HepG2 (cell line): ENCODE data around the gene TREML4. TPM values are rescaled to one million over a fixed set of nuclear protein-coding genes. Genes with fewer than 3 reads are reported as not detected.

Experiments
- ATAC-seq: fragments of 200-7000 bp; cut with Tn5 transposase; 3 replicates; pipeline ENCODE4 v1.9.1; 2020; ENCODE audit warnings: mild to moderate bottlenecking, moderate library complexity
- BruUV-seq: library from RNA; stranded (reverse); fragments of 400-500 nt; replicated peaks from 2 replicates; lab custom pipeline; 2021; lab: Mats Ljungman, UMichigan
- CTCF ChIA-PET: fragments of 300-600 bp; formaldehyde crosslinking; extraction: SDS; loops from one replicate; lab custom pipeline; 2021; ENCODE audit warnings: low total read pairs, inconsistent platforms, low intra/inter-chr PET ratio; lab: Yijun Ruan, JAX
- POLR2A ChIA-PET: fragments of 350-600 bp; sonication (Branson Sonifier 250); formaldehyde crosslinking; loops from one replicate; lab custom pipeline; 2020; ENCODE audit warnings: antibody characterized with exemption, inconsistent platforms; lab: Yijun Ruan, JAX
- DNase-seq: peaks from one replicate; pipeline ENCODE4 v3.0.0-alpha.2; 2015; ENCODE audit warnings: low spot score
- FAIRE-seq: peaks from 3 replicates; lab custom pipeline; 2011; peaks lifted over from hg19 to GRCh38; lab: Jason Lieb, UNC
- H2AFZ ChIP-seq: one replicate; pipeline ENCODE4 v1.6.1; 2011; ENCODE audit warnings: low read length, inconsistent platforms
- H3K27ac ChIP-seq: fragments of 300-600 bp; 3 replicates; pipeline ENCODE4 v1.8.0; 2011; ENCODE audit warnings: mixed run types, mild to moderate bottlenecking, mixed read lengths, low read length, inconsistent platforms; ENCODE audit not compliant: insufficient read depth; ENCODE audit errors: extremely low read length
- H3K27me3 ChIP-seq, 2 experiments: fragments of 200-600 bp in 1 of 2; 2 replicates in 1 of 2; 3 replicates in 1 of 2; pipeline versions ENCODE4 v1.6.0 to v1.8.0; 2011; ENCODE audit warnings: low read length in 2 of 2, mild to moderate bottlenecking in 2 of 2, moderate library complexity in 2 of 2, inconsistent platforms in 1 of 2; ENCODE audit not compliant: insufficient read depth in 2 of 2, control insufficient read depth in 1 of 2
- H3K36me3 ChIP-seq, 2 experiments: fragments of 200-600 bp in 1 of 2; replicated peaks in 1 of 2; 2 replicates in 1 of 2; 3 replicates in 1 of 2; pipeline versions ENCODE4 v1.5.1 to v1.8.0; 2011; ENCODE audit warnings: low read length in 2 of 2, inconsistent platforms in 1 of 2; ENCODE audit not compliant: insufficient read depth in 2 of 2, control insufficient read depth in 1 of 2
- H3K4me1 ChIP-seq: 2 replicates; pipeline ENCODE4 v1.5.1; 2012; ENCODE audit warnings: low read length, inconsistent platforms; ENCODE audit not compliant: insufficient read depth
- H3K4me2 ChIP-seq: 2 replicates; pipeline ENCODE4 v1.6.0; 2011; ENCODE audit warnings: low read depth, low read length, inconsistent platforms
- H3K4me3 ChIP-seq, 3 experiments: fragments of 200-600 bp in 1 of 3; sonication (generic), shearing (Covaris generic) in 1 of 3; replicated peaks in 1 of 3; 2 replicates each; pipeline ENCODE4 v1.5.1; 2011 to 2016; ENCODE audit warnings: low read length in 3 of 3, inconsistent platforms in 2 of 3, low read depth in 2 of 3, mild to moderate bottlenecking in 2 of 3, control low read depth in 1 of 3, mixed read lengths in 1 of 3; ENCODE audit not compliant: insufficient read depth in 1 of 3
- H3K79me2 ChIP-seq: one replicate; pipeline ENCODE4 v1.6.1; 2011; ENCODE audit warnings: low read length, inconsistent platforms; ENCODE audit not compliant: insufficient read depth
- H3K9ac ChIP-seq: 2 replicates; pipeline ENCODE4 v1.6.0; 2011; ENCODE audit warnings: mild to moderate bottlenecking, low read depth, low read length, inconsistent platforms; ENCODE audit not compliant: insufficient read depth
- H3K9me3 ChIP-seq: 2 replicates; pipeline ENCODE4 v1.5.1; 2012; ENCODE audit warnings: mild to moderate bottlenecking, low read length
- H4K20me1 ChIP-seq: 2 replicates; pipeline ENCODE4 v1.6.0; 2011; ENCODE audit warnings: inconsistent platforms, mild to moderate bottlenecking, low read length, moderate library complexity; ENCODE audit not compliant: insufficient read depth
- CEBPZ ChIP-seq: IDR thresholded peaks from 2 replicates; pipeline ENCODE4 v1.6.1; 2012; ENCODE audit warnings: low read length, improper control_type of control experiment
- CENPBD1 ChIP-seq: sonication (generic); formaldehyde crosslinking; IDR thresholded peaks from 2 replicates; pipeline ENCODE4 v1.8.0; 2022; ENCODE audit warnings: missing genetic modification reagents, low read depth, mild to moderate bottlenecking, borderline replicate concordance
- DPF2 ChIP-seq: sonication (generic); formaldehyde crosslinking; IDR thresholded peaks from 2 replicates; pipeline ENCODE4 v1.4.0; 2020; ENCODE audit warnings: mild to moderate bottlenecking, low read depth, missing genetic modification reagents, borderline replicate concordance
- KDM5B ChIP-seq: sonication (generic); formaldehyde crosslinking; IDR thresholded peaks from 2 replicates; pipeline ENCODE4 v1.4.0; 2020; ENCODE audit warnings: missing genetic modification reagents, mild to moderate bottlenecking, borderline replicate concordance
- MXD4 ChIP-seq: IDR thresholded peaks from 2 replicates; pipeline ENCODE4 v1.6.1; 2016; ENCODE audit warnings: mild to moderate bottlenecking, missing biosample characterization, missing genetic modification reagents
- NR2F2 ChIP-seq: IDR thresholded peaks from 2 replicates; pipeline ENCODE4 v1.6.1; 2012; ENCODE audit warnings: low read depth, inconsistent platforms, borderline replicate concordance
- PREB ChIP-seq: sonication (generic); formaldehyde crosslinking; IDR thresholded peaks from 2 replicates; pipeline ENCODE4 v1.4.0; 2020; ENCODE audit warnings: missing genetic modification reagents
- REST ChIP-seq, 2 experiments: IDR thresholded peaks; 2 replicates each; pipeline ENCODE4 v1.6.1; 2011 to 2012; ENCODE audit warnings: low read length in 2 of 2, borderline replicate concordance in 1 of 2, low read depth in 1 of 2, mild to moderate bottlenecking in 1 of 2, moderate library complexity in 1 of 2
- YEATS4 ChIP-seq: sonication (generic); formaldehyde crosslinking; IDR thresholded peaks from 2 replicates; pipeline ENCODE4 v1.4.0; 2020; ENCODE audit warnings: missing genetic modification reagents, borderline replicate concordance
- ZNF280D ChIP-seq: sonication (generic); formaldehyde crosslinking; IDR thresholded peaks from 2 replicates; pipeline ENCODE4 v1.5.1; 2020; ENCODE audit warnings: mild to moderate bottlenecking, missing genetic modification reagents
- ZNF614 ChIP-seq: IDR thresholded peaks from 2 replicates; pipeline ENCODE4 v1.6.1; 2018; ENCODE audit warnings: missing biosample characterization, missing genetic modification reagents, inconsistent platforms, borderline replicate concordance
- ZNF720 ChIP-seq: sonication (generic); formaldehyde crosslinking; IDR thresholded peaks from 2 replicates; pipeline ENCODE4 v1.4.0; 2020; ENCODE audit warnings: missing genetic modification reagents
- ZNF788 ChIP-seq: sonication (generic); formaldehyde crosslinking; IDR thresholded peaks from 2 replicates; pipeline ENCODE4 v1.5.0; 2020; ENCODE audit warnings: mild to moderate bottlenecking, missing genetic modification reagents, borderline replicate concordance
- WGBS: methylation state at CpG from one replicate; pipeline ENCODE4 v1.1.6; 2017; ENCODE audit warnings: low lambda C conversion rate; 5-methylcytosine and 5-hydroxymethylcytosine counted together
- in situ Hi-C: cut with HindIII; loops from 2 replicates; pipeline ENCODE4 v1.10.0; 2017; ENCODE audit warnings: low pct_unique_long_range_greater_than_20kb; ENCODE audit not compliant: extremely low pct_ligation_motif_present
- intact Hi-C: fragments of 100-400 bp; cut with micrococcal nuclease; formaldehyde crosslinking; loops from one replicate; pipeline ENCODE4 v1.10.0; 2022; ENCODE audit not compliant: unreplicated experiment
- polyA plus RNA-seq, 8 experiments: library from polyadenylated mRNA; depleted of rRNA in 3 of 8; stranded (reverse) in 7 of 8; unstranded in 1 of 8; fragments of >200 nt; fragmentation: Illumina TruSeq in 4 of 8; extraction: Trizol in 4 of 8; gene quantifications; 2 replicates each; pipeline versions ENCODE4 v1.2.1 to v1.2.3, GENCODE V29; 2011 to 2016; ENCODE audit warnings: low read depth in 4 of 8, missing spikeins in 1 of 8, mixed read lengths in 1 of 8; ENCODE audit not compliant: insufficient read depth in 1 of 8
- total RNA-seq, 5 experiments: library from RNA; depleted of rRNA; stranded (reverse); fragments of >200 nt; fragmentation: Illumina TruSeq; extraction: Trizol; gene quantifications; 2 replicates each; pipeline ENCODE4 v1.2.3, GENCODE V29; 2016; ENCODE audit warnings: low read depth in 1 of 5

TREML4 gene
- total and polyA plus RNA-seq, 2 of the 13 experiments (the other 11 are each of a cell fraction or from before 2014, with no cell fraction given), result not detected

- no peak overlapping the region for H3K4me2 ChIP-seq
- intact Hi-C loops, result no loop called here
- peaks cover 12% of the 10 kb centered on the region for H3K9me3 ChIP-seq
- BruUV-seq, result no TSS peak
- FAIRE-seq (no peak), ATAC-seq (no peak), DNase-seq (no peak)
- no peaks in the 10 kb centered on the region for H3K36me3 ChIP-seq
- H4K20me1 ChIP-seq, result no peaks in the 10 kb centered on the region
- no peaks in the 10 kb centered on the region for H3K4me1 ChIP-seq
- H3K9ac ChIP-seq, result no peak overlapping the region
- CTCF ChIA-PET, result no interaction called here
- no CpG with 5 or more reads among the region's 1 CpG for WGBS
- no peaks in the 10 kb centered on the region for H3K27me3 ChIP-seq
- POLR2A ChIA-PET, result no interaction called here
- H3K79me2 ChIP-seq, result no peaks in the 10 kb centered on the region
- no peak overlapping the region for H3K4me3 ChIP-seq
- no peak overlapping the region for H3K27ac ChIP-seq
- H2AFZ ChIP-seq, result no peak overlapping the region
- in situ Hi-C loops, result no loop called here
- no peak for TF ChIP-seq KDM5B
- TF ChIP-seq YEATS4 (CRISPR knock-in tag), result no peak
- TF ChIP-seq ZNF614, result no peak
- no peak for TF ChIP-seq DPF2
- no peak for TF ChIP-seq REST (IDR thresholded peaks at IDR 0.05; ENCODE audit: borderline replicate concordance in 1 of 2, low read depth in 1 of 2, low read length in 2 of 2)
- no peak for TF ChIP-seq ZNF720 (CRISPR knock-in tag)
- TF ChIP-seq CENPBD1, result no peak
- TF ChIP-seq CEBPZ, result no peak
- TF ChIP-seq ZNF788 (CRISPR knock-in tag), result no peak
- TF ChIP-seq ZNF280D, result no peak
- no peak for TF ChIP-seq PREB (CRISPR knock-in tag)
- no peak for TF ChIP-seq NR2F2
- no peak for TF ChIP-seq MXD4
Observed at GRCh38 chr6:41258196-41258493, 30.0 kb downstream of the TREML4 start.
